ENCODE results near the gene UTP4.

DNA sequence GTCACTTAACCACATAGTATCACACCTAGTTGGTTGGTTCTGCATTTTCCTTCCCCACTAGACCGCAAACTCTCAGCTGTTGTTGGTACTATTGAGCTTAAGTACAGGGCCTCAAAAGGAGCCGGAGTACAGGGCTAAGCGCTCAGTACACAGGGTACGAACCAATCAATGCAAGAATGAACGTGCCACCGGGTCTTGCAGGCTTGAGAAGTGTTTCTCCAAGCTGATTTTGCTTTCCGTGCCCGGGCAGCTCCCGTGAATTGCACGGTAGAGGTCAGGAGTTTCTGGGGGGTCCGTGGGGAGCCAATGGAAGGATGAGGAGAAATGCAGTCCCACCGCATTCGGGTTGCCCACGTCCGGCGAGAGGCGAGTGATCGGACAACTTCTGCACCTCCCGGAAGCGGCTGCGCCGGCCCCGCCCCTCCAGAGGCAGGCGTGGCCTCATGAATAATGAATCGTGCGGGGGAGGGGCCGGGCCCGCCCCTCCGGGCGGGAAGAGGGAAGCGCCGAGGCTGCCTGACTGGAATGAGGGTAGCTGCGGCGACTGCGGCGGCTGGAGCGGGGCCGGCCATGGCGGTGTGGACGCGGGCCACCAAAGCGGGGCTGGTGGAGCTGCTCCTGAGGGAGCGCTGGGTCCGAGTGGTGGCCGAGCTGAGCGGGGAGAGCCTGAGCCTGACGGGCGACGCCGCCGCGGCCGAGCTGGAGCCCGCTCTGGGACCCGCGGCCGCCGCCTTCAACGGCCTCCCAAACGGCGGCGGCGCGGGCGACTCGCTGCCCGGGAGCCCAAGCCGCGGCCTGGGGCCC lies 54.4 kb downstream of the UTP4 start, which contains the start of gene SNTB2:
- peak; percentile 30 to 97 for TF ChIP-seq POLR2A (IDR thresholded peaks at IDR 0.05)
- TF ChIP-seq, protein P1, sequence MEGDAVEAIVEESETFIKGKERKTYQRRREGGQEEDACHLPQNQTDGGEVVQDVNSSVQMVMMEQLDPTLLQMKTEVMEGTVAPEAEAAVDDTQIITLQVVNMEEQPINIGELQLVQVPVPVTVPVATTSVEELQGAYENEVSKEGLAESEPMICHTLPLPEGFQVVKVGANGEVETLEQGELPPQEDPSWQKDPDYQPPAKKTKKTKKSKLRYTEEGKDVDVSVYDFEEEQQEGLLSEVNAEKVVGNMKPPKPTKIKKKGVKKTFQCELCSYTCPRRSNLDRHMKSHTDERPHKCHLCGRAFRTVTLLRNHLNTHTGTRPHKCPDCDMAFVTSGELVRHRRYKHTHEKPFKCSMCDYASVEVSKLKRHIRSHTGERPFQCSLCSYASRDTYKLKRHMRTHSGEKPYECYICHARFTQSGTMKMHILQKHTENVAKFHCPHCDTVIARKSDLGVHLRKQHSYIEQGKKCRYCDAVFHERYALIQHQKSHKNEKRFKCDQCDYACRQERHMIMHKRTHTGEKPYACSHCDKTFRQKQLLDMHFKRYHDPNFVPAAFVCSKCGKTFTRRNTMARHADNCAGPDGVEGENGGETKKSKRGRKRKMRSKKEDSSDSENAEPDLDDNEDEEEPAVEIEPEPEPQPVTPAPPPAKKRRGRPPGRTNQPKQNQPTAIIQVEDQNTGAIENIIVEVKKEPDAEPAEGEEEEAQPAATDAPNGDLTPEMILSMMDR (IDR thresholded peaks at IDR 0.05) = no peak

Measured in heart left ventricle (tissue), 13 donors.